ENCODE measurements around the gene RELB.

DNA sequence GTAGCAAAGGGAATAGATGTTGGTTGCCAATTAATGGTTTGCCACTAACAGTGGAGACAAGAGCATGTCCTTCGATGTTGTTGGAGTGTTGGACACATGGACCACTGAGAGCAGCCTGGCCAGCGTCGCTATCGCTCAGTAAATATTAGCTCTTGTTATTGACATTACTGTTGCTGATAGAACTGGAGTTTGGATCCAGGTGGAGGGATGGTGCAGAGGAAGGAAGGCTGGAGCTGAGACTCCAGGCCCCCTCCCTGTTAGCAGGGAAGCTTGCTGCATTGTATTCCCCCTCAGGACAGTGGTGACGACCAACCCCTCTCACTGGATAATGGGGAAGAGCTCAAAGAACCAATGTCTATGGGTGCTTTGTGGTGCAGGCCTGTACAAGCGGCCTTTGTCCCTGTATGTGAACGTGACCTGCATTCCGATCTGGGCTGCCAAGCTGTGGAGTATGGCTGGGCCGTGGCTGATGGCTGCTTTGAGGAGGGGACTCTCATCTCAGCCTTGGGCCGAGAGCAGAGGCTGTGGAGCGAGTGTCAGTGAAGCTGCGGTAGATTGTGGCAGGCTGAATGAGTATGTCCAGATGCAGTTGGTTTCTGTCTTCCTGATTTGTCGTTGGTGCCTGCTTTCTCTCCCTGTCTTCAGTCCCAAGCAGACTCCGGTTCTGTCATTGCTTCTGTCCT lies 44.5 kb downstream of the RELB start:
- TF ChIP-seq XRCC3 (IDR thresholded peaks at IDR 0.05) (no peak), ZNF766 (CRISPR knock-in tag; conservative IDR thresholded peaks at IDR 0.05) (no peak), ZBTB1 (CRISPR knock-in tag; IDR thresholded peaks at IDR 0.05; ENCODE audit: borderline replicate concordance, low read depth) (no peak), TCF7 (IDR thresholded peaks at IDR 0.05; ENCODE audit: borderline replicate concordance) (no peak), SOX6 (IDR thresholded peaks at IDR 0.05) (no peak), GTF2F1 (IDR thresholded peaks at IDR 0.05; ENCODE audit: low read depth, low read length) (no peak), ZBTB8A (IDR thresholded peaks at IDR 0.05; ENCODE audit: partially characterized antibody) (no peak), ETV6 (IDR thresholded peaks at IDR 0.05; ENCODE audit: borderline replicate concordance in 1 of 2, low read depth in 2 of 2, low read length in 1 of 2) (no peak), ETV6 (CRISPR knock-in tag; IDR thresholded peaks at IDR 0.05; ENCODE audit: borderline replicate concordance) (no peak)
- TF ChIP-seq, protein P1, sequence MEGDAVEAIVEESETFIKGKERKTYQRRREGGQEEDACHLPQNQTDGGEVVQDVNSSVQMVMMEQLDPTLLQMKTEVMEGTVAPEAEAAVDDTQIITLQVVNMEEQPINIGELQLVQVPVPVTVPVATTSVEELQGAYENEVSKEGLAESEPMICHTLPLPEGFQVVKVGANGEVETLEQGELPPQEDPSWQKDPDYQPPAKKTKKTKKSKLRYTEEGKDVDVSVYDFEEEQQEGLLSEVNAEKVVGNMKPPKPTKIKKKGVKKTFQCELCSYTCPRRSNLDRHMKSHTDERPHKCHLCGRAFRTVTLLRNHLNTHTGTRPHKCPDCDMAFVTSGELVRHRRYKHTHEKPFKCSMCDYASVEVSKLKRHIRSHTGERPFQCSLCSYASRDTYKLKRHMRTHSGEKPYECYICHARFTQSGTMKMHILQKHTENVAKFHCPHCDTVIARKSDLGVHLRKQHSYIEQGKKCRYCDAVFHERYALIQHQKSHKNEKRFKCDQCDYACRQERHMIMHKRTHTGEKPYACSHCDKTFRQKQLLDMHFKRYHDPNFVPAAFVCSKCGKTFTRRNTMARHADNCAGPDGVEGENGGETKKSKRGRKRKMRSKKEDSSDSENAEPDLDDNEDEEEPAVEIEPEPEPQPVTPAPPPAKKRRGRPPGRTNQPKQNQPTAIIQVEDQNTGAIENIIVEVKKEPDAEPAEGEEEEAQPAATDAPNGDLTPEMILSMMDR (IDR thresholded peaks at IDR 0.05 in 2 of 3, conservative IDR thresholded peaks at IDR 0.05 in 1 of 3; ENCODE audit: insufficient read depth in 2 of 3, low read depth in 1 of 3, low read length in 3 of 3) = no peak
- TF ChIP-seq, protein P2, sequence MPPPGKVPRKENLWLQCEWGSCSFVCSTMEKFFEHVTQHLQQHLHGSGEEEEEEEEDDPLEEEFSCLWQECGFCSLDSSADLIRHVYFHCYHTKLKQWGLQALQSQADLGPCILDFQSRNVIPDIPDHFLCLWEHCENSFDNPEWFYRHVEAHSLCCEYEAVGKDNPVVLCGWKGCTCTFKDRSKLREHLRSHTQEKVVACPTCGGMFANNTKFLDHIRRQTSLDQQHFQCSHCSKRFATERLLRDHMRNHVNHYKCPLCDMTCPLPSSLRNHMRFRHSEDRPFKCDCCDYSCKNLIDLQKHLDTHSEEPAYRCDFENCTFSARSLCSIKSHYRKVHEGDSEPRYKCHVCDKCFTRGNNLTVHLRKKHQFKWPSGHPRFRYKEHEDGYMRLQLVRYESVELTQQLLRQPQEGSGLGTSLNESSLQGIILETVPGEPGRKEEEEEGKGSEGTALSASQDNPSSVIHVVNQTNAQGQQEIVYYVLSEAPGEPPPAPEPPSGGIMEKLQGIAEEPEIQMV (tag; conservative IDR thresholded peaks at IDR 0.05; ENCODE audit: low read depth) = no peak

All from K562 (cell line).